SK-MEL-5 (cell line): Measurements from ENCODE around the gene CD9. TPM values are rescaled to one million over a fixed set of nuclear protein-coding genes. Genes with fewer than 3 reads are reported as not detected.
A peak's percentile ranks its signal among the peaks of the same experiment; 100 is the strongest.

Experiments used
- DNase-seq: peaks from one replicate; pipeline ENCODE4 v3.0.0-alpha.2; 2016; ENCODE audit warnings: low read depth, low spot score
- in situ Hi-C: cut with HindIII; loops from 2 replicates; pipeline ENCODE4 v1.10.0; 2016; ENCODE audit warnings: low sequenced_read_pairs, high pct_unique_total_duplicates, low pct_unique_long_range_greater_than_20kb
- total RNA-seq: library from RNA; depleted of rRNA; stranded (reverse); fragments of >200 nt; shearing (Covaris generic); gene quantifications from 2 replicates; pipeline ENCODE4 v1.2.3, GENCODE V29; 2014

CD9 gene
- total RNA-seq, 1 experiment from 2014 or later: 156 TPM

- in situ Hi-C loops: no loop called here
- no peak for DNase-seq
Measured at GRCh38 chr12:6253278-6253677, 53.1 kb downstream of the CD9 start.

DNA sequence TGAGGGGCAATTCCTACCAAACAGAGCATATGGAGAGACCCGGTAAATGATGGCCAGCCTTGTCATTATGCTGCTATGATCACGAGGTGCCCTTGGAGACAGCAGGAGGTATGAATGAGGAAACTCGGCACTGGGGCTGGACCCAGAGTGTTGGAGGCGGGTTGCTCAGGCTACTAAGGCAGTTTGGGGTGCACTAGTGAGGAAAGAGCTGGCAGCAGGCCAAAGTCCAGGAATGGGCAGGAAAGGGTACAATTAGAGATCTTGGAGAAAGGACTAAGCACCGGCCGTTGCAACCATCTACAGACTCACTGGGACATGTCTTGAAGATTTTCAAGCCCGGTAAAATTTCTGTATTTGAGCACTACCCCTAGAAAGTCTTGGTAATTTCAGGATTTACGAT, 54.3 kb downstream of the CD9 start:
- in situ Hi-C loops: no loop called here
- DNase-seq: no peak

DNA sequence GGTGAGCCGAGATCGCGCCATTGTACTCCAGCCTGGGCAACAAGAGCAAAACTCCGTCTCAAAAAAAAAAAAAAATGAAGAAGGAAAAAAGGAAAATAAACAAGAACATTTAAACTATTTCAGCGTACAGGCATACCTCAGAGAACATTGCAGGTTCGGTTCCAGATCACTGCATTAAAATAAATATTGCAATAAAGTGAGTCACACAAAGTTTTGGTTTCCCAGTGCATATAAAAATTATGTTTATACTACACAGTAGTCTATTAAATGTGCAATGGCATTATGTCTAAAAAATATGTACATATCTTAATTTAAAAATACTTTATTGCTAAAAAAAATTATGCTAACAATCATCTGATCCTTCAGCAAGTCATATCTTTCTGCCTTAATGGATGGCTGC, 56.8 kb downstream of the CD9 start:
- in situ Hi-C loops: no loop called here
- no peak for DNase-seq

- in situ Hi-C loops: no loop called here
Measured at GRCh38 chr12:6262211-6262610, 62.0 kb downstream of the CD9 start.

DNA sequence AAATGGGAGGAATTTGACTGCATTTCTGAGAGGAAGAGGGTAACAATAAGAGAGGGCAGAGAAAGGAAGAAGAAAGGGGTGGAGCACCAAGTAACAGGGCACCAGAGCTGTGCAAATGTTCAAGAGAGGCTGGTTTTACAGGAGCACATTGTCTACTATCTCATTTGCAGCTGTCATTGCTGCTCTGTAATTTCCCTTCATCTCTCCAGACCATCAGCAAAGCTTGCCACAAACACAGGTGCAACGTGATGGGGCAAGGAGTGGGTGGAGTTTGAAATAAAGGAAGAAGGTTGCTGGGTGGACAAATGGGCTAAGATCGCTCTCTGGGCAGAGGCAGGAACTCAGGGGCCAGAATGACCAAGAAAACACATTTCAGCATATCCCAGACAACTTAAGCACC, 62.4 kb downstream of the CD9 start:
- DNase-seq: no peak
- in situ Hi-C loops: no loop called here

More at GRCh38 chr12:6262211-6262610, 62.0 kb downstream of the CD9 start:
- no peak for DNase-seq

DNA sequence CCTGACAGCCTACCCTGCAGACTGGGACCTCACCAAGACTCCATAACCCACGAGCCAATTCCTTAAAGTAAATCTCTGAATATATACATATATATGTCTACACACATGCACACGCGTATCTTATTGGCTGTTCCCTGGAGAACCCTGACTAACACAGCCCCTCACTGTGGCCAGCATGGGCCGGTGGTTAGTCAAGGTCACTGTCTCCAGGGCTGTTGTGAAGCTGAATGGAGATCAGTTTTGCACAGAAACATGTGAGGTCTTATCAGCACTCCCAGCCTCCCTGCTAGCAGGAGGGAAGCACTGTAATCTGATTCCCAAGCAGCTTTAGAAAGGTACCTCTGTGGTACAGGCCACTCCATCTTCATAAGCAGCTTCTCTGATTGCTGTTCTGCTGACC, 63.7 kb downstream of the CD9 start:
- DNase-seq: peak; percentile 28
- in situ Hi-C loops: no loop called here

GRCh38 chr12:6264402-6265037, 64.3 kb downstream of the CD9 start:
- no peak for DNase-seq
- in situ Hi-C loops: no loop called here

- DNase-seq: no peak
- in situ Hi-C loops: no loop called here
Measured at GRCh38 chr12:6265038-6265405, 64.8 kb downstream of the CD9 start.

DNA sequence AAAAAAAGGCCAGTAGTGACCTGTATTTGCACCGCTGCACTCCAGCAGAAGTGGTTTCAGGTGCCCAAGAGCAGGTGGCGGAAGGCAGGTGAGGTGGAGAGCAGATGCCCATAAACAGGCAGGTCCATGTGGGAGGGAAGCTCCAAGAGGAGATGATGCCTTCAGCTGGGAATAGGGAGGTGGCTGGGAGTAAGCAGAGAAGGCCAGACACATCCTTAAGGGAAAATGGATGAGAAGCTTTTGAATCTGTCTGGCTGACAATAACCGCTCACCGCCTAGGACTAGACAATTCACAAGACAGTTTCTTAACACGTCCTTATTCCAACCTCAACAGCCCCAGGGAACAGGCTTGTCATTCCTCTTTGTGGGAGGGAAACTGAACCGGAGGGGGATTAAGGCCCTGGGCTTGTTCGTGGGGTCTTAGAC, 66.4 kb downstream of the CD9 start:
- DNase-seq: no peak
- in situ Hi-C loops: no loop called here

DNA sequence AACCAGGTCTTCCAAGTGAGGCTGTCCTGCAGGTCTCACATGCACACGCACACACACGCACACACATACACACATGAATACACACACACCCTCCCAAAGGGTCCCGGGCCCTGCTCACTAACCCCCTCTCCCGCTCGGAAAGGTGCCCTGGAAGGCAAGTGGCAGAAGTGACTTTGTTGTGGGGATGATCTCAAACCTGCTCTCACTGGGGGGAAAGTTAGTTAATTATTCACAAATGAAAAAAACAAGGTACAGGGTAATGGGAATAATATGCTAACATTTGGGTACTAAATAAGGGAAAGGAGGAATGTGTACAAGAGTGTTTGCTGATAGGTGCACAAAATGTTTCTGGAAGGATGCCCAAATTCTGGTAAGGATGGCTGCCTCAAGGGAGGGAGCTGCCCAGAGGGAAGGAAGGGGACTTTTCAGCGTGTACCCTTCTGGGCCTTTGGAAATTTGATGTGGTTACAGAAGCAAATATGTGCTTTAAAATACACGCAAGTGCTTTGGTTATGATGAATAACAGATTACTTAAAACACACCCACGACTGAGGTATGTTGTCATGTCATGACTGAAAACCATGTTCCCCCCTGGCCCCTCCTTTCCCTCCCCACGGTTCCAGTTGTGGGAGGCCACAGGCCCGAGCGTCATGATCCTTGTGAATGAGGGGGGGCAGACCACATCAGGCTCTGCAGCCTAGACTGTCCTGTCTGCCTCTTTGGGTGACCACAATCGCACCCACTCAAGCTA, 66.9 kb downstream of the CD9 start:
- in situ Hi-C loops: no loop called here
- DNase-seq: no peak

GRCh38 chr12:6268484-6269157, 68.4 kb downstream of the CD9 start:
- in situ Hi-C loops: no loop called here
- no peak for DNase-seq

GRCh38 chr12:6269986-6270385, 69.8 kb downstream of the CD9 start:
- in situ Hi-C loops: no loop called here
- no peak for DNase-seq

DNA sequence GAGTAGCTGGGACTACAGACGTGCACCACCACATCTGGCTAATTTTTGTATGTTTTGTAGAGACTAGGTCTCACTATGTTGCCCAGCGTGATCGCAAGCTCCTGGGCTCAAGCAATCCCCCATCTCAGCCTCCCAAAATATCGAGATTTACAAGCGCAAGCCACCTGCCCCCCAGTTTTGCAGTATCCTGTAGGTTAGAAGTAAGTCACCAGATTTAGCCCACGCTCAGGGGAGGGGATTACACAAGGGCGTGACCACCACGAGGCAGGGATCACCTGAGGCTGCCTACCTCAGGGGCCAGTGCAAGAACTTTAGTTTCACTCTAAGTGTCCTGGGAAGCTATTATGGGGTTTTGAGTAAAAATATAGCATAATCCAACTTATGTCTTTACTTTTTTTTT, 71.1 kb downstream of the CD9 start:
- no peak for DNase-seq
- in situ Hi-C loops: no loop called here

GRCh38 chr12:6272300-6273204, 72.4 kb downstream of the CD9 start:
- DNase-seq: no peak
- in situ Hi-C loops: no loop called here

DNA sequence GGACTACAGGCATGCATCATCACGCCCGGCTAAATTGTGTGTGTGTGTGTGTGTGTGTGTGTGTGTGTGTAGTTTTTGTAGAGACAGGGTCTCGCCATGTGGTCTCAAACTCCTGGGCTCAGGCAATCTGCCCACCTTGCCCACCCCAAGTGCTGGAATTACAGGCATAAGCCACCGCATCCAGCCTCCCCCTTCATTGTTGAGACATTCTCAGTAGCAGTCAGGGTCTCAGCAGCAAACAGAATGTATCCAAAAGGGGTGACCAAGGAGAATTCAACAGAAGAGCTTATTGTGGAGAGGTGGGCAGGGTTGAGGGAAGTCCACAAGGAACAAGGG, 73.0 kb downstream of the CD9 start:
- DNase-seq: no peak
- in situ Hi-C loops: no loop called here

GRCh38 chr12:6273541-6274230, 73.5 kb downstream of the CD9 start:
- no peak for DNase-seq
- in situ Hi-C loops: no loop called here
